Measurements from ENCODE around the gene EPDR1.

EPDR1 gene

DNA sequence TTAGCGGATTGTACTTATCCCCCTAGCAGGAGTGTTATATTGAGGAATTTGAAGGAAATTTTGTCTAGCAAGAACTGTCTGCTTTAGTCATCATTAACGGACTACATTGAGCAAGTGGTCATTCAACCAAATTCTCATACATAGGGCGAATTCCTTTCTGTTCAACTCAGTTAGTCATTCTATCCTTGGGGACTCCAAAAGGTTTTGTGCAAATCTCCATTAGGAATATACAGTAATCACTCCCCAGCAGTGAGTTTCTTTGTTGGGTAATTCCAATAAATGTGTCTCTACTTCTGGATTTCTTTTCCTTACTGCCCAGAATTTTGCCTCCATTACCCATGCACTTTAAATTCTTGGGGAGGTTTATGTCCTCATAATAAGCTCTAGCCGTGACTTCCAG is 51.1 kb downstream of the EPDR1 start:
- POLR2A ChIA-PET (ENCODE audit: low non-redundant PET): no interaction called here
- TF ChIP-seq, protein P1, sequence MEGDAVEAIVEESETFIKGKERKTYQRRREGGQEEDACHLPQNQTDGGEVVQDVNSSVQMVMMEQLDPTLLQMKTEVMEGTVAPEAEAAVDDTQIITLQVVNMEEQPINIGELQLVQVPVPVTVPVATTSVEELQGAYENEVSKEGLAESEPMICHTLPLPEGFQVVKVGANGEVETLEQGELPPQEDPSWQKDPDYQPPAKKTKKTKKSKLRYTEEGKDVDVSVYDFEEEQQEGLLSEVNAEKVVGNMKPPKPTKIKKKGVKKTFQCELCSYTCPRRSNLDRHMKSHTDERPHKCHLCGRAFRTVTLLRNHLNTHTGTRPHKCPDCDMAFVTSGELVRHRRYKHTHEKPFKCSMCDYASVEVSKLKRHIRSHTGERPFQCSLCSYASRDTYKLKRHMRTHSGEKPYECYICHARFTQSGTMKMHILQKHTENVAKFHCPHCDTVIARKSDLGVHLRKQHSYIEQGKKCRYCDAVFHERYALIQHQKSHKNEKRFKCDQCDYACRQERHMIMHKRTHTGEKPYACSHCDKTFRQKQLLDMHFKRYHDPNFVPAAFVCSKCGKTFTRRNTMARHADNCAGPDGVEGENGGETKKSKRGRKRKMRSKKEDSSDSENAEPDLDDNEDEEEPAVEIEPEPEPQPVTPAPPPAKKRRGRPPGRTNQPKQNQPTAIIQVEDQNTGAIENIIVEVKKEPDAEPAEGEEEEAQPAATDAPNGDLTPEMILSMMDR (conservative IDR thresholded peaks at IDR 0.05; ENCODE audit: low read depth): no peak
- CTCF ChIA-PET: no interaction called here
- DNase-seq (ENCODE audit: low spot score): no peak
- H3K27ac ChIP-seq: no peak overlapping the region

DNA sequence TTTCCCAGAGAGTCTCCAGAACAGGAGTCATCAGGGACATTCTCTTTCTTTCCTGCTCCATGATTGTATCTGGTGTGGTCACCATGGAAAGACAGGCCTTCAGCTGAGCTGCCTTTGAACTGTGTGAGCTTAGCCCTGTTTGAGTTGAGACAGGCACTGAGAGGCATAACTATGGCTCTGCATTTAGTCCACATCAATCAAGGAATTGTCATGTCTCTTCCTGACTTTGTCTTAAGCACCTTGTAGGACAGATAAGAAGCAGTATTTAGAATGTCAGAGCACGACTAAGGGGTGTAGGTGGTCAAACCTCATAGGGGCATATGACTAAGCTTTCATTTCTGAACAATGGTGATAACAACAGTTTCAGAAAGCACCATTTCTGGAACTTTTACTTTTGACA is 53.5 kb downstream of the EPDR1 start:
- no peak overlapping the region for H3K27ac ChIP-seq
- TF ChIP-seq, protein P1 (conservative IDR thresholded peaks at IDR 0.05; ENCODE audit: low read depth): no peak
- CTCF ChIA-PET: no interaction called here
- POLR2A ChIA-PET (ENCODE audit: low non-redundant PET): no interaction called here
- DNase-seq (ENCODE audit: low spot score): no peak

DNA sequence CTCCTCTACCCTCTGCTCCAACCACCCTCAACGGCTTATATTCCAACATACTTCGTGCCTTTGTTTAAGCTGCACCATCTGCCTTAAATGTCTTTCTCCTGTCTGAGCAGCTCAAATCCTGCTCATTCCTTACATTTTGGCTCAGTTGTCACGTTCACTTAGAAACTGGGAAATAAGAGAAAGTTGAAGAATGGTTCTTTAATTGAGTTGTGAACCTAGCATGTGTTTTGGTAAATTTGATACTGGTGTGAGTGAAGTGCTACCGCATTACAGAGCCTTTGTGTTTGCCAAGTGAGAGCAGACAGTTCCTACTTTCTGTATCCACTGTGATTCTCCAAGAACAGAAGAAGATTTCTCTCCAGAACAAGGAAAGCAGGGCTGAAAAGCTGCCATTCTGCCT is 54.3 kb downstream of the EPDR1 start:
- TF ChIP-seq, protein P1 (conservative IDR thresholded peaks at IDR 0.05; ENCODE audit: low read depth): no peak
- no peak for DNase-seq (ENCODE audit: low spot score)
- H3K27ac ChIP-seq: no peak overlapping the region
- CTCF ChIA-PET: no interaction called here
- POLR2A ChIA-PET (ENCODE audit: low non-redundant PET): no interaction called here

DNA sequence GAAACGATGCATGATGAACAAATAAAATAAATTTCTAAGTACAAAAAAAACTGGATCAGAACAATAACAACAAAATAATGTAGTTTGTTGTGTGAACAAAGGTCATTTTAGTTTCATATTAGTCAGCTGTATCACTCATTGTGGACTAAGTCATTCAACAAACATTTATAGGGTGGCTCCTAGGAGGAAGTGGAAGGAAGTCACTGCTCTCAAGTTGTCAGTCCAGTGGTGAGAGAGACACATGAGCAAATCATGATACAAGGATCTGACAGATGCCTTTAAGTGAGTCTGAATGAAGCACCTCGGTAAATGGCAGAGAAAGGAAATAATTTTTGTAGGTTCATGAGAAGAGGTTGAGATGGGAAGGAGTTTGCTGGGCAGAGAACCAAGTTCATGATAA is 56.8 kb downstream of the EPDR1 start:
- TF ChIP-seq, protein P1 (conservative IDR thresholded peaks at IDR 0.05; ENCODE audit: low read depth): no peak
- no peak overlapping the region for H3K27ac ChIP-seq
- no peak for DNase-seq (ENCODE audit: low spot score)
- CTCF ChIA-PET: no interaction called here
- POLR2A ChIA-PET (ENCODE audit: low non-redundant PET): no interaction called here

DNA sequence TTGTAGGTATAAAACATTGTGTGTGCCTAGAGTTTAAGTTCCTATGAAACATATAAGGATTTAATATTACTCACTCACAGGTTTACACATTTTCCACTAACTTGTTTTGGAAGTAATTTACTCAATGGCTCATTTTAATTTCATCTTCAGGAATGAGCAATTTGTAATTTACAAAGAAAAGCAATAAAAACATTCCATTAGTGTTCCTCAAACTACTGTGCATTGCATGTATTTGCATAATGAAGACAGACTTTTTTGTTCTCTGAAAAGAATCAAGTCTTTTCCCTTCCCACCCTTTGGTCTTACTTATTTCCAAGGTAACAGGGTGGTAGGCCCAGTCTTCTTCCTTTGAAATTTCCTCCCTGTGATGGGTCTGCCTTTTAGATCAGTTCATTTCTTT is 61.2 kb downstream of the EPDR1 start:
- ChIA-PET POLR2A (ENCODE audit: low non-redundant PET) (no interaction called here), CTCF (no interaction called here)
- no peak for DNase-seq (ENCODE audit: low spot score)
- TF ChIP-seq, protein P1 (conservative IDR thresholded peaks at IDR 0.05; ENCODE audit: low read depth): no peak
- no peak overlapping the region for H3K27ac ChIP-seq

DNA sequence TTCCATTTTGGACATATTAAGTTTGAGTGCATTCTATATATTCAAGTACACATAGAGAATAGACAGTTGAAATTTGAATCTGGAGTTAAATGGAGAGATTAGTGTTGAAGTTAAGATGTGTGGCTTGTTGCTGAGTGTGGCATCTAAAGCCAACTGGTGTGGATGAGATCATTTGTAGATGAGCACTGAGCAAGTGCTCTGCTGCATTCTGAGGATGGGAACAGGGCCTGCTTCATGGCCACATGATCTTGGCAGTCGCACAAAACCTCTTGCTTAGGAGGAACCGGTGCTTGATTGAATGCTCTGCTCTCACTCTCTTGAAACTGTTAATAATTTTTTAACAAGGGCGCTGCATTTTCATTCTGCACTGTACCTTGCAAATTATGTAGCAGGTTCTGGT is 62.0 kb downstream of the EPDR1 start:
- TF ChIP-seq, protein P1 (conservative IDR thresholded peaks at IDR 0.05; ENCODE audit: low read depth): no peak
- no peak overlapping the region for H3K27ac ChIP-seq
- CTCF ChIA-PET: no interaction called here
- no peak for DNase-seq (ENCODE audit: low spot score)
- POLR2A ChIA-PET (ENCODE audit: low non-redundant PET): no interaction called here

DNA sequence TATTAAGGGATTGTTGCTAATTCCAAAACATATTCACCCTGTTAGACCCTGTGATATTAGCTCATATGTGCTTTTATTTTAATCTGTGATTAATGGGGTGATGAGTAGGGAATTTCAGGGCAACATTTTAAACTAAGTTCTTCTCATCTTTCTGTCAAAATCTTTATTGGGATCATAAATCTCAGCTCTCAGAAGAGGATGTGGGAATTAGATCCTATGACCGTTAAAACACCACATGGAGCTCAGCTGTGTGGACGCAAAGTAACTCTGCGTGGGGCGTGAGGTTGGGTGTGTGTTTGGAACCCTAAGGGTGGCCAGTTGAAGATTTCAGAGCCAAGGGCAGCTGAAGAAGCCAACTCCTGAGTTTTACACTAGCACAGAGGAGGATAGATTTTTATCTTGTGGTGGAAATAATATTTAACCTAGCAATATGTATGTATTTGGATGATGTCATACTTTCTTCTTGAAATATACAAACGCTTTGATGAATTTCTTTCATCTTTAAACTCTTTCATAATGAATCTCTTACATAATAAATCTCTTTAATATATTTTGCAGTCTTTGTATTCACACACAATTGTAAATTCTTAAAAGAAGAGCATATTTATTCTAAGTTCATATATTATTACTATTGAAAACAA is 64.4 kb downstream of the EPDR1 start:
- ChIA-PET POLR2A (ENCODE audit: low non-redundant PET) (no interaction called here), CTCF (no interaction called here)
- DNase-seq (ENCODE audit: low spot score): no peak
- TF ChIP-seq, protein P1 (conservative IDR thresholded peaks at IDR 0.05; ENCODE audit: low read depth): no peak
- H3K27ac ChIP-seq: no peak overlapping the region
